OCI-LY7 (cell line): ENCODE measurements around the gene CHML. TPM values are rescaled to one million over a fixed set of nuclear protein-coding genes. Genes with fewer than 3 reads are reported as not detected.

ENCODE experiments used
- BruUV-seq: library from RNA; stranded (reverse); fragments of 400-500 nt; replicated peaks from 2 replicates; lab custom pipeline; 2021; lab: Mats Ljungman, UMichigan
- CTCF ChIA-PET: fragments of 300-600 bp; sonication (Branson Sonifier 250); formaldehyde crosslinking; loops from one replicate; lab custom pipeline; 2022; ENCODE audit warnings: antibody characterized with exemption; ENCODE audit not compliant: unreplicated experiment; lab: Charles Lee
- POLR2A ChIA-PET: fragments of 300-600 bp; sonication (Branson Sonifier 250); formaldehyde crosslinking; loops from one replicate; lab custom pipeline; 2022; ENCODE audit warnings: antibody characterized with exemption; lab: Charles Lee
- DNase-seq: peaks from one replicate; pipeline ENCODE4 v3.0.0-alpha.2; 2015; ENCODE audit warnings: low spot score
- H2AFZ ChIP-seq: fragments of 200-600 bp; sonication (generic), shearing (Covaris generic); 2 replicates; pipeline ENCODE4 v1.6.1; 2014; ENCODE audit warnings: mild to moderate bottlenecking, antibody characterized with exemption, low read length, moderate library complexity
- H3K27ac ChIP-seq: fragments of 200-600 bp; sonication (generic); 2 replicates; pipeline ENCODE4 v1.5.1; 2014; ENCODE audit warnings: mixed run types, low read depth, mild to moderate bottlenecking, moderate library complexity, low read length, inconsistent platforms; ENCODE audit not compliant: poor library complexity, severe bottlenecking
- H3K36me3 ChIP-seq: fragments of 200-600 bp; sonication (generic); 2 replicates; pipeline ENCODE4 v1.6.1; 2014; ENCODE audit warnings: mild to moderate bottlenecking, antibody characterized with exemption, low read length, moderate library complexity, mixed read lengths; ENCODE audit not compliant: insufficient read depth
- H3K4me1 ChIP-seq: fragments of 200-600 bp; sonication (generic); 2 replicates; pipeline ENCODE4 v1.5.1; 2014; ENCODE audit warnings: mild to moderate bottlenecking, low read length; ENCODE audit not compliant: insufficient read depth, poor library complexity, severe bottlenecking
- H3K4me2 ChIP-seq: fragments of 200-600 bp; sonication (generic); 2 replicates; pipeline ENCODE4 v1.6.1; 2014; ENCODE audit warnings: mild to moderate bottlenecking, low read length
- H3K4me3 ChIP-seq: fragments of 200-600 bp; sonication (generic); 2 replicates; pipeline ENCODE4 v1.5.1; 2014; ENCODE audit warnings: mild to moderate bottlenecking, low read depth, low read length; ENCODE audit not compliant: poor library complexity, severe bottlenecking
- H3K79me2 ChIP-seq: fragments of 200-600 bp; sonication (generic); 2 replicates; pipeline ENCODE4 v1.6.1; 2016; ENCODE audit warnings: low read depth, mild to moderate bottlenecking, low read length, moderate library complexity, mixed read lengths; ENCODE audit not compliant: insufficient read depth
- H3K9me2 ChIP-seq: fragments of 200-600 bp; sonication (generic); 2 replicates; pipeline ENCODE4 v1.6.1; 2016; ENCODE audit warnings: mild to moderate bottlenecking, low read length, mixed read lengths; ENCODE audit not compliant: insufficient read depth
- H3K9me3 ChIP-seq: fragments of 200-600 bp; sonication (generic); 2 replicates; pipeline ENCODE4 v1.6.1; 2014; ENCODE audit warnings: mild to moderate bottlenecking, mixed run types, low read length, mixed read lengths
- H4K20me1 ChIP-seq: fragments of 200-600 bp; sonication (generic); 2 replicates; pipeline ENCODE4 v1.6.1; 2014; ENCODE audit warnings: mild to moderate bottlenecking, antibody characterized with exemption, low read length, moderate library complexity, mixed read lengths; ENCODE audit not compliant: insufficient read depth
- CTCF ChIP-seq: fragments of 200-600 bp; sonication (generic); conservative IDR thresholded peaks from 2 replicates; pipeline ENCODE4 v1.5.1; 2014; ENCODE audit warnings: mild to moderate bottlenecking, antibody characterized with exemption, low read length, moderate library complexity, mixed read lengths
- EZH2phosphoT487 ChIP-seq: fragments of 200-600 bp; sonication (generic); IDR thresholded peaks from 2 replicates; pipeline ENCODE4 v1.6.1; 2018; ENCODE audit warnings: low read depth, borderline replicate concordance, mild to moderate bottlenecking, mixed run types, antibody characterized with exemption, low read length, moderate library complexity, mixed read lengths
- intact Hi-C: fragments of 100-400 bp; cut with micrococcal nuclease; formaldehyde crosslinking; loops from one replicate; pipeline ENCODE4 v1.10.0; 2022; ENCODE audit not compliant: unreplicated experiment
- total RNA-seq, 2 experiments: library from RNA; depleted of rRNA in 1 of 2; stranded (reverse); fragments of >200 nt in 1 of 2; shearing (Covaris generic) in 1 of 2; gene quantifications; 2 replicates each; pipeline ENCODE4 v1.2.3, GENCODE V29; 2014 to 2022

CHML gene
- total RNA-seq, 2 experiments from 2014 or later, result 10.7 to 22.6 TPM

- H3K79me2 ChIP-seq, result 0 out of 2 replicates have a peak, but pooled peaks cover 4% of the 10 kb centered on the region
- no peak overlapping the region for H2AFZ ChIP-seq
- peaks cover 20% of the 10 kb centered on the region for H3K4me1 ChIP-seq
- H3K9me2 ChIP-seq, result no peaks in the 10 kb centered on the region
- DNase-seq, result no peak
- ChIA-PET CTCF (no interaction called here), POLR2A (interaction anchor here (0.7 to 1.7 kb wide), 7 partner anchors 10 to 230 kb away, joined by 3 to 7 read pairs (median 3); partner anchors contain the start of genes CHML and OPN3)
- intact Hi-C loops, result no loop called here
- no peak overlapping the region for H3K4me3 ChIP-seq
- H3K27ac ChIP-seq, result no peak overlapping the region
- no peaks in the 10 kb centered on the region for H3K9me3 ChIP-seq
- no TSS peak for BruUV-seq
- TF ChIP-seq EZH2phosphoT487 (no peak), CTCF (no peak)
- no peak overlapping the region for H3K4me2 ChIP-seq
- H3K36me3 ChIP-seq, result peaks cover 25% of the 10 kb centered on the region
- no peaks in the 10 kb centered on the region for H4K20me1 ChIP-seq
These were observed 10.2 kb downstream of the CHML start for GRCh38 chr1:241630005-241630404.

- H2AFZ ChIP-seq, result peak overlapping the region; percentile 97
- peak overlapping the region; percentile 76 for H3K4me2 ChIP-seq
- H4K20me1 ChIP-seq, result no peaks in the 10 kb centered on the region
- H3K9me3 ChIP-seq, result no peaks in the 10 kb centered on the region
- TF ChIP-seq EZH2phosphoT487 (no peak), CTCF (peak; percentile 93)
- H3K9me2 ChIP-seq, result no peaks in the 10 kb centered on the region
- ChIA-PET POLR2A (interaction anchor here (0.9 to 1.4 kb wide), 7 partner anchors 8 to 109 kb away, joined by 3 to 8 read pairs (median 3); partner anchors contain the start of genes CHML, KMO and OPN3), CTCF (interaction anchor here (1.0 to 1.1 kb wide), 2 partner anchors 17 to 102 kb away, joined by 3 to 5 read pairs; no protein-coding TSS in a partner anchor)
- H3K79me2 ChIP-seq, result 0 out of 2 replicates have a peak, but pooled peaks cover 4% of the 10 kb centered on the region
- peak; percentile 81 for DNase-seq
- peaks cover 20% of the 10 kb centered on the region for H3K4me1 ChIP-seq
- H3K36me3 ChIP-seq, result 0 out of 2 replicates have a peak, but pooled peaks cover 6% of the 10 kb centered on the region
- intact Hi-C loops, result loop anchor here (1.0 to 2.0 kb wide), 2 partner anchors 17 to 96 kb away; no protein-coding TSS in a partner anchor
- BruUV-seq, result no TSS peak
- H3K27ac ChIP-seq, result peak overlapping the region; percentile 70
- peak overlapping the region; percentile 51 for H3K4me3 ChIP-seq
These were observed 12.5 kb downstream of the CHML start for GRCh38 chr1:241627453-241628259.
